OCI-LY7 (cell line): ENCODE results near the gene SP1. TPM values are rescaled to one million over a fixed set of nuclear protein-coding genes. Genes with fewer than 3 reads are reported as not detected.

Source experiments
- BruUV-seq: library from RNA; stranded (reverse); fragments of 400-500 nt; replicated peaks from 2 replicates; lab custom pipeline; 2021; lab: Mats Ljungman, UMichigan
- CTCF ChIA-PET: fragments of 300-600 bp; sonication (Branson Sonifier 250); formaldehyde crosslinking; loops from one replicate; lab custom pipeline; 2022; ENCODE audit warnings: antibody characterized with exemption; ENCODE audit not compliant: unreplicated experiment; lab: Charles Lee
- POLR2A ChIA-PET: fragments of 300-600 bp; sonication (Branson Sonifier 250); formaldehyde crosslinking; loops from one replicate; lab custom pipeline; 2022; ENCODE audit warnings: antibody characterized with exemption; lab: Charles Lee
- DNase-seq: peaks from one replicate; pipeline ENCODE4 v3.0.0-alpha.2; 2015; ENCODE audit warnings: low spot score
- H2AFZ ChIP-seq: fragments of 200-600 bp; sonication (generic), shearing (Covaris generic); 2 replicates; pipeline ENCODE4 v1.6.1; 2014; ENCODE audit warnings: mild to moderate bottlenecking, antibody characterized with exemption, low read length, moderate library complexity
- H3K27ac ChIP-seq: fragments of 200-600 bp; sonication (generic); 2 replicates; pipeline ENCODE4 v1.5.1; 2014; ENCODE audit warnings: mixed run types, low read depth, mild to moderate bottlenecking, moderate library complexity, low read length, inconsistent platforms; ENCODE audit not compliant: poor library complexity, severe bottlenecking
- H3K36me3 ChIP-seq: fragments of 200-600 bp; sonication (generic); 2 replicates; pipeline ENCODE4 v1.6.1; 2014; ENCODE audit warnings: mild to moderate bottlenecking, antibody characterized with exemption, low read length, moderate library complexity, mixed read lengths; ENCODE audit not compliant: insufficient read depth
- H3K4me1 ChIP-seq: fragments of 200-600 bp; sonication (generic); 2 replicates; pipeline ENCODE4 v1.5.1; 2014; ENCODE audit warnings: mild to moderate bottlenecking, low read length; ENCODE audit not compliant: insufficient read depth, poor library complexity, severe bottlenecking
- H3K4me2 ChIP-seq: fragments of 200-600 bp; sonication (generic); 2 replicates; pipeline ENCODE4 v1.6.1; 2014; ENCODE audit warnings: mild to moderate bottlenecking, low read length
- H3K4me3 ChIP-seq: fragments of 200-600 bp; sonication (generic); 2 replicates; pipeline ENCODE4 v1.5.1; 2014; ENCODE audit warnings: mild to moderate bottlenecking, low read depth, low read length; ENCODE audit not compliant: poor library complexity, severe bottlenecking
- H3K79me2 ChIP-seq: fragments of 200-600 bp; sonication (generic); 2 replicates; pipeline ENCODE4 v1.6.1; 2016; ENCODE audit warnings: low read depth, mild to moderate bottlenecking, low read length, moderate library complexity, mixed read lengths; ENCODE audit not compliant: insufficient read depth
- H3K9me2 ChIP-seq: fragments of 200-600 bp; sonication (generic); 2 replicates; pipeline ENCODE4 v1.6.1; 2016; ENCODE audit warnings: mild to moderate bottlenecking, low read length, mixed read lengths; ENCODE audit not compliant: insufficient read depth
- H3K9me3 ChIP-seq: fragments of 200-600 bp; sonication (generic); 2 replicates; pipeline ENCODE4 v1.6.1; 2014; ENCODE audit warnings: mild to moderate bottlenecking, mixed run types, low read length, mixed read lengths
- H4K20me1 ChIP-seq: fragments of 200-600 bp; sonication (generic); 2 replicates; pipeline ENCODE4 v1.6.1; 2014; ENCODE audit warnings: mild to moderate bottlenecking, antibody characterized with exemption, low read length, moderate library complexity, mixed read lengths; ENCODE audit not compliant: insufficient read depth
- CTCF ChIP-seq: fragments of 200-600 bp; sonication (generic); conservative IDR thresholded peaks from 2 replicates; pipeline ENCODE4 v1.5.1; 2014; ENCODE audit warnings: mild to moderate bottlenecking, antibody characterized with exemption, low read length, moderate library complexity, mixed read lengths
- EZH2phosphoT487 ChIP-seq: fragments of 200-600 bp; sonication (generic); IDR thresholded peaks from 2 replicates; pipeline ENCODE4 v1.6.1; 2018; ENCODE audit warnings: low read depth, borderline replicate concordance, mild to moderate bottlenecking, mixed run types, antibody characterized with exemption, low read length, moderate library complexity, mixed read lengths
- intact Hi-C: fragments of 100-400 bp; cut with micrococcal nuclease; formaldehyde crosslinking; loops from one replicate; pipeline ENCODE4 v1.10.0; 2022; ENCODE audit not compliant: unreplicated experiment
- total RNA-seq, 2 experiments: library from RNA; depleted of rRNA in 1 of 2; stranded (reverse); fragments of >200 nt in 1 of 2; shearing (Covaris generic) in 1 of 2; gene quantifications; 2 replicates each; pipeline ENCODE4 v1.2.3, GENCODE V29; 2014 to 2022

Gene SP1
- total RNA-seq, 2 experiments from 2014 or later, result 58.9 to 83.9 TPM

- no peak overlapping the region for H3K27ac ChIP-seq
Measured at GRCh38 chr12:53450936-53451335, 71.0 kb downstream of the SP1 start.

GRCh38 chr12:53451661-53452158, 71.7 kb downstream of the SP1 start, which contains the start of gene PCBP2:
TSS of gene PCBP2 (plus strand) at chr12:53452102. CDS start at chr12:53454801, 2,699 bp downstream.
- H3K27ac ChIP-seq, result peak within 1 kb of the TSS; percentile 82
- peaks cover 46% of the 10 kb centered on the region for H3K79me2 ChIP-seq
- ChIA-PET POLR2A (interaction anchor here (1.3 to 1.6 kb wide), 2 partner anchors 72 to 128 kb away, joined by 4 read pairs; no protein-coding TSS in a partner anchor), CTCF (no interaction called here)
- H3K4me2 ChIP-seq, result peak within 1 kb of the TSS; percentile 98
- intact Hi-C loops, result loop anchor here (1.0 kb wide), 1 partner anchor 48 kb away; the partner anchor contains the start of gene MAP3K12
- DNase-seq, result peak; percentile 100
- peaks cover 64% of the 10 kb centered on the region for H3K36me3 ChIP-seq
- H3K9me2 ChIP-seq, result no peaks in the 10 kb centered on the region
- H4K20me1 ChIP-seq, result peaks cover 32% of the 10 kb centered on the region
- H3K9me3 ChIP-seq, result no peaks in the 10 kb centered on the region
- TF ChIP-seq EZH2phosphoT487 (no peak), CTCF (peak; percentile 90)
- no TSS peak for BruUV-seq
- peaks cover 19% of the 10 kb centered on the region for H3K4me1 ChIP-seq
- peak within 1 kb of the TSS; percentile 96 for H3K4me3 ChIP-seq
- H2AFZ ChIP-seq, result peak within 1 kb of the TSS; percentile 24; the same call in 1 of the 2 replicates

More at GRCh38 chr12:53450936-53451335, 71.0 kb downstream of the SP1 start:
- DNase-seq, result no peak
- POLR2A ChIA-PET, result interaction anchor here (1.0 to 1.6 kb wide), 3 partner anchors 64 to 127 kb away, joined by 4 to 7 read pairs (median 4); no protein-coding TSS in a partner anchor
- Histone ChIP-seq H4K20me1 (peaks cover 29% of the 10 kb centered on the region), H3K36me3 (peaks cover 63% of the 10 kb centered on the region), H2AFZ (no peak overlapping the region), H3K4me3 (no peak overlapping the region), H3K9me3 (no peaks in the 10 kb centered on the region), H3K4me1 (peaks cover 19% of the 10 kb centered on the region), H3K4me2 (no peak overlapping the region), H3K9me2 (no peaks in the 10 kb centered on the region), H3K79me2 (peaks cover 38% of the 10 kb centered on the region)
- BruUV-seq, result no TSS peak
- intact Hi-C loops, result no loop called here
- CTCF ChIA-PET, result no interaction called here
- no peak for TF ChIP-seq CTCF
- TF ChIP-seq EZH2phosphoT487, result no peak
